ENCODE measurements around the gene TMEM147. TPM values are rescaled to one million over a fixed set of nuclear protein-coding genes. Genes with fewer than 3 reads are reported as not detected.
"Not testable (repeated sequence)": the region's sequence is repeated elsewhere in the genome, so short reads cannot be mapped to it uniquely, and the experiment has no call there.

TMEM147 gene
- polyA plus RNA-seq, 3 donors: 84.1 to 99.1 (median 92.9) TPM

GRCh38 chr19:35560271-35560670, 14.8 kb downstream of the TMEM147 start:
- no peak for DNase-seq (ENCODE audit: low read depth in 3 of 3, low spot score in 2 of 3)

- no peak for DNase-seq (ENCODE audit: low read depth in 3 of 3, low spot score in 2 of 3)
These were observed 15.3 kb downstream of the TMEM147 start for GRCh38 chr19:35560677-35561076.

DNA sequence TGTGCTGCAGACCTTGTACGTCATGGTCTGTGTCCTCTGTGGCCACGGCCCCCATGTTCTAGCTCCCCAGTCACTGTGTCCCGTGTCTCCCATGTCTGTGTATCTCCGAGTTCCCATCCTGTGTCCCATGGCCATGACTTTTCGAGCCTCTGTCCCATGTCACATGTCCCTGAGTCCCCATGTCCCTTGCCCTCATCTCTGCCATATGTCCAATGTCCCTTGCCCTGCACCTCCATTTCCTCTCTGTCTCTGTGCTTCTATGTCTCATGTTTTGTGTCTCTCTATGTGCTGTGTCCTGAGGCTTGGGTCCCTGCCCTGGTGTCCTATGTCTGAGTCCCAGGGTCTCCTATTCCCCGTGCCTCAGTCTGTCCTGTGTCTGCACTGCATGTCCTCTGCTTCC, 16.0 kb downstream of the TMEM147 start:
- no peak for DNase-seq (ENCODE audit: low read depth in 3 of 3, low spot score in 2 of 3)

- DNase-seq (ENCODE audit: low read depth in 3 of 3, low spot score in 2 of 3): no peak
These were observed 16.9 kb downstream of the TMEM147 start for GRCh38 chr19:35562336-35562735.

GRCh38 chr19:35562776-35563175, 17.4 kb downstream of the TMEM147 start:
- no peak for DNase-seq (ENCODE audit: low read depth in 3 of 3, low spot score in 2 of 3)

DNA sequence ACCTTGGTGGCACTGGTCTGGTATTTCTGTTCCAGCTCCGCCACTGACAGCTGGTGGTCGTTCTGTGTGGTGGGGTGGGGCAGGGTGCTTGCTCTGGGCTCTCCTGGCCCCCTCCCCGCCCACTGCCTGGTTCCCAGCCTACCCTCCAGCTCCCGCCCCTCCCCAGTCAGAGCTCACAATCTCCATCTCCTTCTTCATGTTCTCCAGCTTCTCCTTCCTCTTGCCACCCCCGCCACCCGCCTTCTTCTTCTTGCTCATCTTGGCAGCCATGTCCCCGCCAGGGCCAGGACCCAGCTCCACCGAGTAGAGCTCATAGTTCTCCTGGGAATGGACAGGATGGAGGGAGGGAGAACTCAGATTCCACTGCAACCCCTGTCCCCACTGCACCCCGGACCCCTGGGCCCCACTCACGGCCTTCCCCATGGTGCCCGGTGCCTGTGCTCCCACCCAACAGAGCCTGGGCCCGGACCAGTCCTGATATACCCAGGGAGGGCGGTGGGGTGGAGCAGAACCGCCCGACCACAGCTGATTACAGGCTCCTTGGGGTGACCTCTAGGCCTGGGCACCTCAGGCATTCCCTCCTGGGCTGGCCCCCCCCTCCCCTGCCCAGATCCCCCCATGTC, 17.9 kb downstream of the TMEM147 start, which contains the start of gene ATP4A:
ATP4A (minus strand) TSS at position 452 of the 623 bp plus-strand sequence; CDS start at position 423, 29 bp downstream.
- DNase-seq (ENCODE audit: low read depth in 3 of 3, low spot score in 2 of 3): no peak

- DNase-seq (ENCODE audit: low read depth in 3 of 3, low spot score in 2 of 3): no peak
These were observed 19.8 kb downstream of the TMEM147 start for GRCh38 chr19:35565016-35565856.

- DNase-seq (ENCODE audit: low read depth in 3 of 3, low spot score in 2 of 3): no peak
These were observed 21.3 kb downstream of the TMEM147 start for GRCh38 chr19:35566738-35567137.

GRCh38 chr19:35569281-35569781, 23.9 kb downstream of the TMEM147 start:
- no peak for DNase-seq (ENCODE audit: low read depth in 3 of 3, low spot score in 2 of 3)

GRCh38 chr19:35571406-35571965, 26.1 kb downstream of the TMEM147 start:
- DNase-seq (ENCODE audit: low read depth in 3 of 3, low spot score in 2 of 3): no peak

DNA sequence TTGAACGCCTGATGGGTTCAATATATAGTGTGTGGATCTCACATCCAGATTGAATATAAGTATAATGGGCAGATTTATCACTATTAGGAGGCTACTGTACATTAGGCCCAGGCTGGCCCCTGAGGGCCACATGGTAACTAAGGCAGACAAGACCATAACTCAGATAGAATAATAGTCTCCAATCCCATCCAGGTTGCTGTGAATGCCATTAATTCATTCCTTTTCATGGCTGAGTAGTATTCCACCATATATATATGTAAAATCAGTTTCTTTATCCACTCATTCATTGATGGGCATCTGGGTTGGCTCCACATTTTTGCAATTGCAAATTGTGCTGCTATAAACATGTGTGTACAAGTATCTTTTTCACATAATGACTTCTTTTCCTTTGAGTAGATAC, 32.5 kb downstream of the TMEM147 start:
- no peak for DNase-seq (ENCODE audit: low read depth in 3 of 3, low spot score in 2 of 3)

DNA sequence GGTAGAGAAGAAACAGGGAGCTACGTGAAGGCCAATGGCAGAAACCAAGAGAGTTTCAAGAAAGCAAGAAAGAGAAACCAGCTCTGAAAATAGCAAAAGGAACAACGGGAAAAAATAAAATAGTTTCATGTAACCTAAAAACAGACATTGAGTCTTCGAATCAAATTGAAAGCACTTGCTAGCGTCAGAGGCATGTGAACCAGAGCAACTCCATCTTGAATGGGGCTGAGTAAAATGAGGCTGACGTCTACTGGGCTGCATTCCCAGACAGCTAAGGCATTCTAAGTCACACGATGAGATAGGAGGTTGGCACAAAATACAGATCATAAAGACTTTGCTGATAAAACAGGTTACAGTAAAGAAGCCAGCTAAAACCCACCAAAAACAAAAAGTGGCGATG, 33.3 kb downstream of the TMEM147 start:
- no peak for DNase-seq (ENCODE audit: low read depth in 3 of 3, low spot score in 2 of 3)

- no peak for DNase-seq (ENCODE audit: low read depth in 3 of 3, low spot score in 2 of 3)
These were observed 37.3 kb downstream of the TMEM147 start for GRCh38 chr19:35582760-35583159.

GRCh38 chr19:35585848-35586247, 40.4 kb downstream of the TMEM147 start, which contains the start of gene PMIS2:
TSS of gene PMIS2 (plus strand) at chr19:35586173. CDS start at chr19:35586260, 87 bp downstream.
- DNase-seq (ENCODE audit: low read depth in 3 of 3, low spot score in 2 of 3): no peak

- DNase-seq (ENCODE audit: low read depth in 3 of 3, low spot score in 2 of 3): no peak
These were observed 41.9 kb downstream of the TMEM147 start for GRCh38 chr19:35587321-35587720.

- DNase-seq (ENCODE audit: low read depth in 3 of 3, low spot score in 2 of 3): no peak
These were observed 45.4 kb downstream of the TMEM147 start for GRCh38 chr19:35590875-35591274.

- DNase-seq (ENCODE audit: low read depth in 3 of 3, low spot score in 2 of 3): peak in 2 of 3 donors; percentile 27 to 31
These were observed 46.8 kb downstream of the TMEM147 start for GRCh38 chr19:35592226-35592625.

DNA sequence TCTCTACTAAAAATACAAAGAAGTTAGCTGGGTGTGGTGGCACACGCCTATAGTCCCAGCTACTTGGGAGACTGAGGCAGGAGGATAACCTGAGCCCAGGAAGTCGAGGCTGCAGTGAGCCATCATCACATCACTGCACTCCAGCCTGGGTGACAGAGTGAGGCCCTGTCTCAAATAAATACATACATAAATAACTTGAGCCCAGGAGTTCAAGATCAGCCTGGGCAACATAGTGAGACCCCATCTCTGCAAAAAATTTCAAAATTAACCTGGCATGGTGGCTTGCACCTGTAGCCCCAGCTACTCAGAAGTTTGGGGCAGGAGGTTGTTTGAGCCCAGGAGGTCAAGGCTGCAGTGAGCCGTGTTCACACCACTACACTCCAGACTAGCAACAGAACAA, 49.6 kb downstream of the TMEM147 start:
- DNase-seq (ENCODE audit: low read depth in 3 of 3, low spot score in 2 of 3): not testable (repeated sequence)

DNA sequence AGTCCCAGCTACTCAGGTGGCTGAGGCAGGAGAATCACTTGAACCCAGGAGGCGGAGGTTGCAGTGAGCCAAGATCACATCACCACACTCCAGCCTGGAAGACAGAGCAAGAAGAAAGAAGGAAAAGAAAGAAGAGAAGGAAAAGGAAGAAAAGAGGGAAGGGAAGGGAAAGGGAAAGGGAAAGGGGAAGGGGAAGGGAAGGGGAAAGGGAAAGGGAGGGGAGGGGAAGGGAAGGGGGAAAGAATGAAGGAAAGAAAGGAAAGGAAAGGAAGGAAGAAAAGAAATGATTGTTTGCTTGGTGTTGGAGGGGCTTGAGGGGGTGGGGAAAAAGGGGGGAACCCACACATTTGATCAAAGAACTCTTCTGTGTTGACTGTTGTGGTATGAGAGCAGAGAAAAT, 50.5 kb downstream of the TMEM147 start:
- no peak for DNase-seq (ENCODE audit: low read depth in 3 of 3, low spot score in 2 of 3)

- DNase-seq (ENCODE audit: low read depth in 3 of 3, low spot score in 2 of 3): no peak
These were observed 51.1 kb downstream of the TMEM147 start for GRCh38 chr19:35596366-35596999.
